ENCODE measurements around the gene MYOM1. TPM values are rescaled to one million over a fixed set of nuclear protein-coding genes. Genes with fewer than 3 reads are reported as not detected.
"Not testable (repeated sequence)": the region's sequence is repeated elsewhere in the genome, so short reads cannot be mapped to it uniquely, and the experiment has no call there.

The MYOM1 gene
- total RNA-seq, 1 donor: 0.94 TPM

GRCh38 chr18:3216987-3217386, 2.8 kb downstream of the MYOM1 start:
- Histone ChIP-seq H3K9me3 (ENCODE audit: low read depth, low read length) (no peaks in the 10 kb centered on the region), H3K27me3 (ENCODE audit: insufficient read depth, low read length) (no peaks in the 10 kb centered on the region), H3K4me1 (ENCODE audit: insufficient read depth, low read length) (no peaks in the 10 kb centered on the region), H3K4me3 (ENCODE audit: low read length) (no peak overlapping the region)

DNA sequence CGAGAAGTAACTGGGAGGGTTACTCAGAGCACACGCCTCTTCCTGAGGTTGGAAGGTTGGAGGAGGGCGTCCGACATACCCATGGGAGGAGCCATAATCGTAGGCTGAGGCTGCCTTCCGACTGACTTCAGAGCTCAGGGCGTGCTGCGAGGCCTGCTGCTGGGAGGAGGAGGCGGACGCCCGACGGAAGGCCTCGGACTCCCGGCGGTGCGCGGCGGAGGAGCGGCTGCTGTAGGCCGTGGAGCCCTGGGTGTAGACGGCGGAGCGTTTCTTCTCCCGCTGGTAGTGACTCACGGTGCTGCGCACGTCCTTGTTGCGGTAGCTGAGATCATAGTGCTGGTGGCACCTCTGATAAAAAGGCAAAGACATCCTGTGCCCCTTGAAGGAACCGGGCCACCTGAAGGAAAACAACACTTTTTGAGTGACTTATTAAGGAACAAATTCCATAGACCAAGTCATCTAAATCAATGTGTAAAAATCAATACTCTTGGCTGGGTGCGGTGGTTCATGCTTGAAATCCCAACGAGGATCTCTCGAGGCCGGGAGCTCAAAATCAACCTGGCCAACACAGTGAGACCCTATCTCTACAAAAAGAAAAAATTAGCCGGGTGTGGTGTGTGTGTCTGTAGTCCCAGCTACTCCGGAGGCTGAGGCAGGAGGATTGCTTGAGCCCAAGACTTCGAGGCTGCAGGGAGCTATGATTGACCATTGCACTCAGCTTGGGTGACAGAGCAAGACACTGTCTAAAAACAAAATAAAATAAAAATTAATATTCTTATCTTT, 4.7 kb downstream of the MYOM1 start:
- H3K4me3 ChIP-seq (ENCODE audit: low read length): no peak overlapping the region
- H3K9me3 ChIP-seq (ENCODE audit: low read depth, low read length): no peaks in the 10 kb centered on the region
- H3K4me1 ChIP-seq (ENCODE audit: insufficient read depth, low read length): no peaks in the 10 kb centered on the region
- H3K27me3 ChIP-seq (ENCODE audit: insufficient read depth, low read length): no peaks in the 10 kb centered on the region

GRCh38 chr18:3213300-3214059, 6.3 kb downstream of the MYOM1 start:
- no peaks in the 10 kb centered on the region for H3K27me3 ChIP-seq (ENCODE audit: insufficient read depth, low read length)
- H3K9me3 ChIP-seq (ENCODE audit: low read depth, low read length): no peaks in the 10 kb centered on the region

GRCh38 chr18:3212657-3213056, 7.1 kb downstream of the MYOM1 start:
- Histone ChIP-seq H3K9me3 (ENCODE audit: low read depth, low read length) (no peaks in the 10 kb centered on the region), H3K4me1 (ENCODE audit: insufficient read depth, low read length) (no peaks in the 10 kb centered on the region), H3K27me3 (ENCODE audit: insufficient read depth, low read length) (no peaks in the 10 kb centered on the region), H3K4me3 (ENCODE audit: low read length) (no peak overlapping the region)

More at GRCh38 chr18:3213300-3214059, 6.3 kb downstream of the MYOM1 start:
- H3K4me1 ChIP-seq (ENCODE audit: insufficient read depth, low read length): no peaks in the 10 kb centered on the region
- no peak overlapping the region for H3K4me3 ChIP-seq (ENCODE audit: low read length)

- Histone ChIP-seq H3K27me3 (ENCODE audit: insufficient read depth, low read length) (no peaks in the 10 kb centered on the region), H3K4me3 (ENCODE audit: low read length) (no peak overlapping the region)
Observed at GRCh38 chr18:3211236-3211992, 8.4 kb downstream of the MYOM1 start.

DNA sequence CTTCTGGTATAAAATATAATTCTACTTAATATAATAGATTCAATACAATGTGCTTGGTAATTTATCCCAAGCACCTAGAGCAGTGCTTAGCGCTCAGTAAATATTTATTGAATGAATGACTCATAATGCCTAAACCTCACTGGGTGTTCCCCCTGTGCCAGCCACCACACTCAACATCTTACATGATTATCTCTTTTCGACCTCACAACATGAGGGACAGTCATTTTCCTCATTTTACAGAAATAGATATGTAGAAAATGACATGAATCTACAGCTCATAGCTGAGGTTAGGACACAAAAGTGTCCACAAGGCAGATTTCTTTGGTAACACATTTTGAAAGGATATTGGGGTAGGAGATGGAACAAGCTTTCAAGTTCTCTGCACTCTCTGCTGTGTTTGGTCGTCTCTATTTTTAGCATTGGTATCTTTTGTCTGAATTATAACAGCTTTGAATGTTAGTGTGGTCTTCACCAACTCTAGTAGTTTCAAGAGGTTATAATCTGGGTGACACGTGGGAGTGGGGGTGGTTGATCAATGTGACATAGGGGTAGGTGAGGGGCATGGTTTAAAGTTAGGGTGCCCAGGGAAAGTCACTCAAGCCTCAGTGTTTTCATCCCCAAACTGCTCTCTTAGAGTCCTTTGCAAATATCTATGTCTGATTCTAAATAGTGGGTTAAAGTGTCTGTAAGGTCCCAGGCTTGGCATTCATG, 9.8 kb downstream of the MYOM1 start:
- Histone ChIP-seq H3K9me3 (ENCODE audit: low read depth, low read length) (peaks cover 10% of the 10 kb centered on the region), H3K4me3 (ENCODE audit: low read length) (no peak overlapping the region), H3K4me1 (ENCODE audit: insufficient read depth, low read length) (no peaks in the 10 kb centered on the region), H3K27me3 (ENCODE audit: insufficient read depth, low read length) (no peaks in the 10 kb centered on the region)

More at GRCh38 chr18:3211236-3211992, 8.4 kb downstream of the MYOM1 start:
- Histone ChIP-seq H3K9me3 (ENCODE audit: low read depth, low read length) (no peaks in the 10 kb centered on the region), H3K4me1 (ENCODE audit: insufficient read depth, low read length) (no peaks in the 10 kb centered on the region)

DNA sequence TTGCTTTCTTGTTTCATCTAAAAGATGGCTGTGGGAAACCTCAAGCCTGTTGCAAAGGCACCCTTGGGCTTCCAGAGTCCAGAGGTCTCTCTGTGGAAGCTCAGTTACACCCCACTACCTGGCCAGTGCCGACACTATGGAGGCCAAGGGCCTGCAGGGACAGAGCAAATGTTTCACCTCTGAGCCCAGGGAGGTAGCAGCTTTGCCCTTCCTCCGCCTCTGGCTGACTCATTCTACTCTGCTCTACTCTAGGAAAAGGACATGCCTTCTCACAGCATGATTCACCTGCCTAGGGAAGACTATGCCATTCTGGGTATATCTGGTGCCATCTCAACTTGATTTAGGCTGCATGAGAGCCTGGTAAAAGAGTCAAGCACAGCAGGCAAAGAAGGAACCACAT, 12.2 kb downstream of the MYOM1 start:
- Histone ChIP-seq H3K4me3 (ENCODE audit: low read length) (no peak overlapping the region), H3K9me3 (ENCODE audit: low read depth, low read length) (peaks cover 21% of the 10 kb centered on the region), H3K27me3 (ENCODE audit: insufficient read depth, low read length) (no peaks in the 10 kb centered on the region), H3K4me1 (ENCODE audit: insufficient read depth, low read length) (no peaks in the 10 kb centered on the region)

- H3K27me3 ChIP-seq (ENCODE audit: insufficient read depth, low read length): no peaks in the 10 kb centered on the region
Observed at GRCh38 chr18:3205239-3205638, 14.5 kb downstream of the MYOM1 start.

GRCh38 chr18:3199942-3200645, 19.7 kb downstream of the MYOM1 start:
- H3K4me1 ChIP-seq (ENCODE audit: insufficient read depth, low read length): no peaks in the 10 kb centered on the region
- H3K9me3 ChIP-seq (ENCODE audit: low read depth, low read length): peaks cover 16% of the 10 kb centered on the region
- no peaks in the 10 kb centered on the region for H3K27me3 ChIP-seq (ENCODE audit: insufficient read depth, low read length)
- H3K4me3 ChIP-seq (ENCODE audit: low read length): no peak overlapping the region

More at GRCh38 chr18:3205239-3205638, 14.5 kb downstream of the MYOM1 start:
- peaks cover 26% of the 10 kb centered on the region for H3K9me3 ChIP-seq (ENCODE audit: low read depth, low read length)
- H3K4me3 ChIP-seq (ENCODE audit: low read length): no peak overlapping the region
- H3K4me1 ChIP-seq (ENCODE audit: insufficient read depth, low read length): no peaks in the 10 kb centered on the region

DNA sequence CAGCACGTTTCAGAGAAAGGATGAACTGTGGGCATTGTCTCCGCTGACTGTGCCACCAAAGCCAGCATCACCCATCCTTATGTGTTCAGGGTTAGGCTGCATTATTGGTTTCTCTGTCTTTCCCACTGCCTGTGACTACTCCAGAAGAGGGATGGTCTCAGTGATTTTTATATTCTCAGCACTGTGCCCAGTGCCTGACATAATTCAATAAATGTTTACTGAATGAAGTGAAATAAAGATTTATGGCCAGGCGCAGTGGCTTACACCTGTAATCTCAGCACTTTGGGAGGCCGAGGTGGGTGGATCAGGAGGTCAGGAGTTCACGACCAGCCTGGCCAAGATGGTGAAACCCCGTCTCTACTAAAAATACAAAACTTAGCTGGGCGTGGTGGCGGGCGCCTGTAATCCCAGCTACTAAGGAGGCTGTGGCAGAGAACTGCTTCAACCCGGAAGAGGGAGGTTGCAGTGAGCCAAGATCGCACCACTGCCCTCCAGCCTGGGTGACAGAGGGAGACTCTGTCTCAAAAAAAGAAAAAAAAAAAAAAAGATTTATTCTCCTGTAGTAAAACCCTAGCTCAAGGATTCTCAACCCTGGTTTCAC, 21.4 kb downstream of the MYOM1 start:
- peaks cover 13% of the 10 kb centered on the region for H3K9me3 ChIP-seq (ENCODE audit: low read depth, low read length)
- not testable (repeated sequence) for H3K4me3 ChIP-seq (ENCODE audit: low read length); H3K27me3 ChIP-seq (ENCODE audit: insufficient read depth, low read length); H3K4me1 ChIP-seq (ENCODE audit: insufficient read depth, low read length)

GRCh38 chr18:3194947-3195612, 24.7 kb downstream of the MYOM1 start:
- no peaks in the 10 kb centered on the region for H3K9me3 ChIP-seq (ENCODE audit: low read depth, low read length)
- H3K27me3 ChIP-seq (ENCODE audit: insufficient read depth, low read length): no peaks in the 10 kb centered on the region
- no peaks in the 10 kb centered on the region for H3K4me1 ChIP-seq (ENCODE audit: insufficient read depth, low read length)
- no peak overlapping the region for H3K4me3 ChIP-seq (ENCODE audit: low read length)

- Histone ChIP-seq H3K4me3 (ENCODE audit: low read length) (no peak overlapping the region), H3K27me3 (ENCODE audit: insufficient read depth, low read length) (no peaks in the 10 kb centered on the region), H3K4me1 (ENCODE audit: insufficient read depth, low read length) (no peaks in the 10 kb centered on the region), H3K9me3 (ENCODE audit: low read depth, low read length) (no peaks in the 10 kb centered on the region)
Observed at GRCh38 chr18:3193331-3193730, 26.4 kb downstream of the MYOM1 start.

DNA sequence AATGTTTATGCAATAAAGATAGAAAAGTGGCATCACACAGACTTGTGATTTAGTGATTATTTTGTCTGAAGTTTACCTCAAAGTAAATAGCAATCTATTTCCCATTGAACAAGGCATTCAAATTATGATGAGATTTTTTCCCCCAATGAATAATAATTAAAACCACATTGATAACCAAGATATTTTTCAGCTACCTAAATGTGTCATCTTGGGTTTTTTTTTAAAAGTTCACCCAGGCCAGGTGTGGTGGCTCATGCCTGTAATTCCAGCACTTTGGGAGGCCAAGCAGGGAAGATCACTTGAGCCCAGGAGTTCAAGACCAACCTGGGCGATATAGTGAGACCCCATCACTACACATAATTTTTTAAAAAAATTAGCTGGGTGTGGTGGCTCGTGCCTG, 27.0 kb downstream of the MYOM1 start:
- Histone ChIP-seq H3K9me3 (ENCODE audit: low read depth, low read length) (no peaks in the 10 kb centered on the region), H3K4me3 (ENCODE audit: low read length) (no peak overlapping the region), H3K4me1 (ENCODE audit: insufficient read depth, low read length) (no peaks in the 10 kb centered on the region), H3K27me3 (ENCODE audit: insufficient read depth, low read length) (no peaks in the 10 kb centered on the region)

Measured in mononuclear cell (primary cell).